Prostate gland (tissue), 2 donors: Measurements from ENCODE around the gene CHDH. TPM values are rescaled to one million over a fixed set of nuclear protein-coding genes. Genes with fewer than 3 reads are reported as not detected.

Experiments
- DNase-seq: peaks from one replicate; pipeline ENCODE4 v3.0.0-alpha.2; 2019; ENCODE audit warnings: low spot score
- H3K27ac ChIP-seq, 2 donors: fragments of 200-600 bp; sonication (generic); 2 replicates each; pipeline ENCODE4 v1.5.1; 2017 to 2019
- H3K27me3 ChIP-seq: fragments of 200-600 bp; sonication (generic); replicated peaks from 2 replicates; pipeline ENCODE4 v1.5.1; 2019; ENCODE audit not compliant: insufficient read depth
- H3K36me3 ChIP-seq, 2 donors: fragments of 200-600 bp; sonication (generic); 1 replicate in 1 of 2; 2 replicates in 1 of 2; pipeline versions ENCODE4 v1.5.1 to v1.8.1; 2017 to 2019
- H3K4me1 ChIP-seq: fragments of 200-600 bp; sonication (generic); replicated peaks from 2 replicates; pipeline ENCODE4 v1.5.1; 2019
- H3K4me3 ChIP-seq, 2 donors: fragments of 200-600 bp; sonication (generic); 2 replicates each; pipeline ENCODE4 v1.5.1; 2017 to 2019
- H3K9me3 ChIP-seq: fragments of 200-600 bp; sonication (generic); 2 replicates; pipeline ENCODE4 v1.5.1; 2017
- POLR2A ChIP-seq: fragments of 450-650 bp; IDR thresholded peaks from one replicate; pipeline ENCODE4 v1.6.1; 2016; ENCODE audit warnings: antibody characterized with exemption, mild to moderate bottlenecking
- POLR2AphosphoS5 ChIP-seq: sonication (generic); formaldehyde crosslinking; IDR thresholded peaks from one replicate; pipeline ENCODE4 v1.6.1; 2017; ENCODE audit warnings: antibody characterized with exemption
- WGBS: methylation state at CpG from one replicate; pipeline ENCODE4 v1.1.5; 2018; 5-methylcytosine and 5-hydroxymethylcytosine counted together
- intact Hi-C: fragments of 100-400 bp; cut with DNase I; formaldehyde crosslinking; loops from one replicate; pipeline ENCODE4 v1.14.2; 2022
- total RNA-seq, 2 donors: library from RNA; depleted of rRNA; stranded (reverse); fragments of >200 nt; gene quantifications; one replicate each; pipeline ENCODE4 v1.1.0, GENCODE V29; 2016
- TF ChIP-seq, protein P1 (sequence below), 4 experiments: fragments of 200-600 bp in 2 of 4; fragments of 450-650 bp in 2 of 4; sonication (generic) in 2 of 4; IDR thresholded peaks; 1 replicate in 3 of 4; 2 replicates in 1 of 4; pipeline ENCODE4 v1.5.1; 2016 to 2019; ENCODE audit warnings: antibody characterized with exemption in 4 of 4, mild to moderate bottlenecking in 2 of 4, moderate library complexity in 2 of 4

CHDH gene
- total RNA-seq, 2 donors from 2014 or later = 40.2 to 43.9 TPM

DNA sequence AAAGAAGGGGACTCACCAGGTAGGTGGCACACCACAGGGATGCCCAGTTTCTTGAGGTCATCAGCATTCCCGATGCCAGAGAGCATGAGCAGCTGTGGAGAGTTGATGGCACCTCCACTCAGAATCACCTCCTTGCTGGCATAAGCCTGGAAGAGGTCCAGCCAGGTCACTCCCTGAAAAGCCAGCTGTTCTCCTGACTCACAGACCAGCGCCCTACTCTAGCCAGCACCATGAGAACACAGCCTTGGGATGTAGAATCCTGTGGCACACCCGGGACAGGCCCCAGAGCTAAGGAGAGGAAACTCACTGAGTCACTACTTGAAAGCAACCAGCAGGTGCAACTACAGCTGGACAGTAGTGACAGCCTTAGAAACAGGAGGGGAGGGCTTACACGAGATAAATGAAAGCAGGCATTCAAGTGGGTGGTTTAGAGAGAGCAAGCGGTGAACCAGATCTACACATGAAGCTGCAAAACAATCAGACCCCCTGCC is 24.5 kb downstream of the CHDH start:
- H3K27me3 ChIP-seq = no peaks in the 10 kb centered on the region
- intact Hi-C loops = no loop called here
- TF ChIP-seq POLR2AphosphoS5 (no peak), POLR2A (no peak)
- TF ChIP-seq, protein P1, sequence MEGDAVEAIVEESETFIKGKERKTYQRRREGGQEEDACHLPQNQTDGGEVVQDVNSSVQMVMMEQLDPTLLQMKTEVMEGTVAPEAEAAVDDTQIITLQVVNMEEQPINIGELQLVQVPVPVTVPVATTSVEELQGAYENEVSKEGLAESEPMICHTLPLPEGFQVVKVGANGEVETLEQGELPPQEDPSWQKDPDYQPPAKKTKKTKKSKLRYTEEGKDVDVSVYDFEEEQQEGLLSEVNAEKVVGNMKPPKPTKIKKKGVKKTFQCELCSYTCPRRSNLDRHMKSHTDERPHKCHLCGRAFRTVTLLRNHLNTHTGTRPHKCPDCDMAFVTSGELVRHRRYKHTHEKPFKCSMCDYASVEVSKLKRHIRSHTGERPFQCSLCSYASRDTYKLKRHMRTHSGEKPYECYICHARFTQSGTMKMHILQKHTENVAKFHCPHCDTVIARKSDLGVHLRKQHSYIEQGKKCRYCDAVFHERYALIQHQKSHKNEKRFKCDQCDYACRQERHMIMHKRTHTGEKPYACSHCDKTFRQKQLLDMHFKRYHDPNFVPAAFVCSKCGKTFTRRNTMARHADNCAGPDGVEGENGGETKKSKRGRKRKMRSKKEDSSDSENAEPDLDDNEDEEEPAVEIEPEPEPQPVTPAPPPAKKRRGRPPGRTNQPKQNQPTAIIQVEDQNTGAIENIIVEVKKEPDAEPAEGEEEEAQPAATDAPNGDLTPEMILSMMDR (IDR thresholded peaks at IDR 0.05) = no peak

DNA sequence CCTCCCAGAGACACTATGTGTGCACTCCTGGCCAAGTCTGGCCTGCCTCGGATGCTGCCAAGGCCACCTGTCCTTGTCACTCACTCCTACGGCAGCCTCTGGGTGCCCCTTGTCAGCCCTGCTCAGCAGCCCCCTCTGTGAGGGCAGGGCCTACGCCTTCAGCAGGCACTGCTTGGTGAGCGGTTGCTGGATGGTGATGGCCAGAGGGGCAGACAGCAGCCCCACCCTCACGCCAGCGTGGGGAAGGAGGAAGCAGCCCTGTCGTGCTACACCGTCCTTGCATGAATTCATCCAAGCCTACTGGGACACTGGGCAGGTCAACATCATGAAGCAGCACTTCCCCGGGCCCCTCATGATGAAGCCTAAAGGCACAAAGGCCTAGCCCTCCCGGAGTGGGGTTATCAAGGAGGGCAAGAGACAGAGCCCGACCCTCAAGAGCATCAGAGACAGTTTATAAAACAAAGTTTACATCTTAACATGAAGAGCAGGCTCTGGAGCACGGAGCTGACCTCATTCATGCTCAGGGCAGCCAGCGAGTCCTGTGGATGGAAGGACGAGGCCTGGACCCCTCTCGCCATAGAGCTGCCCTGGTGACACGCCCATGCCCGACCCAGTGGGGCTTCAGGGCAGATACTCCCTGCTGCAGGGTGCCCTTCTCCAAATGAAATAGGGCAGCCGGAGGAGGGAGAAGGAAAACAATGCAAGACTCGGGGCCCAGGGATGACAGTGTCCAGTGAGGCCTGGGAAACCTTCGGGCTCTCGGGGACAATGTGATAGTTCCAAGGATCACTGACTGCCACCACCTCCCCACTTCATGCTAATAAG is 25.3 kb downstream of the CHDH start:
- intact Hi-C loops = no loop called here
- no peak overlapping the region for H3K4me3 ChIP-seq
- H3K36me3 ChIP-seq = peaks cover 0 to 10% of the 10 kb centered on the region in 2 donors
- H3K27ac ChIP-seq = no peak overlapping the region
- no peaks in the 10 kb centered on the region for H3K27me3 ChIP-seq
- DNase-seq = no peak
- 87% methylated on average over 21 of the region's 21 CpGs for WGBS
- no peaks in the 10 kb centered on the region for H3K4me1 ChIP-seq
- TF ChIP-seq, protein P1 (IDR thresholded peaks at IDR 0.05) = no peak
- TF ChIP-seq POLR2AphosphoS5 (no peak), POLR2A (no peak)
- H3K9me3 ChIP-seq = no peaks in the 10 kb centered on the region

More for the DNA sequence above, 24.5 kb downstream of the CHDH start:
- DNase-seq = no peak
- Histone ChIP-seq H3K36me3 (peaks cover 0 to 10% of the 10 kb centered on the region in 2 donors), H3K9me3 (no peaks in the 10 kb centered on the region), H3K4me3 (no peak overlapping the region), H3K4me1 (no peaks in the 10 kb centered on the region), H3K27ac (no peak overlapping the region)
- WGBS = 65% methylated on average over 5 of the region's 5 CpGs

DNA sequence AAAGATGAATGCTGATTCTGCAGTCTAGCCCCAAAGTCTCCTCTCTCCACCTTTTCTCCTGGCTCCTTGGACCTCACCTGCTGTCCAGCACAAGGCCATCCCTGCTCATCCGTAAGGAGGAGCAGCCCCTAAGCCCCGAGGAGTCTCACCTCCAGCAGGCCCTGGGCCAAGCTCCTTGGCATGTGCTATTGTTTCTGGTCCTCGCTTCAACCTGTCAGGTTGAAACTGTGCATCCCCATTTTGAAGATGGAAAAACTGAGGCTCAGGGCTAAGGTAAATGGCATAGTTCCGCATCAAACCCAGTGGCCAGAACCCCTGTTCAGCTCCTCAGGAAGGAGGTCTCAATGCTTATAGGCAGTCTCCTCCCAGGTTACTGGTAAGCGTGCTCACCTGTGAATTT is 26.1 kb downstream of the CHDH start:
- Histone ChIP-seq H3K27ac (no peak overlapping the region), H3K4me1 (no peaks in the 10 kb centered on the region), H3K36me3 (peaks cover 0 to 10% of the 10 kb centered on the region in 2 donors), H3K9me3 (no peaks in the 10 kb centered on the region), H3K27me3 (no peaks in the 10 kb centered on the region), H3K4me3 (no peak overlapping the region)
- no peak for DNase-seq
- intact Hi-C loops = no loop called here
- WGBS = 88% methylated on average over 5 of the region's 5 CpGs
- TF ChIP-seq POLR2A (no peak), POLR2AphosphoS5 (no peak)
- TF ChIP-seq, protein P1 (IDR thresholded peaks at IDR 0.05) = no peak

DNA sequence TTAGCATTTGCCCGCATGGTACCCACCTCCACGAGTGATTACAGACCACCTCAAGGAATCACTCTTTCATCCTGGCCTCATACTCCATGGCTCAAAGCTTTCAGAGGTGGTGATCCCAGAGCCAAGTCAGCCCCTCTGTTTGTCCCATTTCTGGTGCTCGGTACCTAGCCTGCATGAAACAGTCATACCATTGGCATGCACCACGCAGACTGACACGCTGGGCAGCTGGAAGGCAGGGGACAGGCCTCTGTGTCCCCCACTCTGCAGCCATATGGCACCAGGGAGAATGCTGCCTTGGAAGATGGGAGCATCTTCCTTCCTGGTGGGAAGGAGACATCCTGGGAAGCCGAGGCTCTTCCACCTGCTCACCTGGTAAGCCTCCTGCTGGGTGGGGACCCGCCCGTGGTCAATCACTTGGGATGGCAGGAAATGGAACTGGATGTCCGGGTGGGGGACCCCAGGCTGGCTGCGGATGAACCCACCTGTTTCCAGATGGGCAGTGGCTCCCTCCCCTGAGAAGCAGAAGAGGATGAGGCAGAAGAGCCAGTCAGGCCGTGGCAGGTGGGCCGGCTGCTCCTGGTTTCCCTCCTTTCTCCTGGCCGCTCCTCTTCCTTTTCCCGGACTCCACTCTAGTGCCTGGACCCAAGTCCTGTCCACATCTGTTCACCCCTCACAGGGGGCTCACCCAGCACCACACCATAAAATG is 26.9 kb downstream of the CHDH start:
- TF ChIP-seq POLR2AphosphoS5 = no peak
- no peak for TF ChIP-seq POLR2A
- TF ChIP-seq, protein P1 (IDR thresholded peaks at IDR 0.05) = no peak
- Histone ChIP-seq H3K27me3 (no peaks in the 10 kb centered on the region), H3K4me3 (no peak overlapping the region), H3K4me1 (no peaks in the 10 kb centered on the region), H3K9me3 (no peaks in the 10 kb centered on the region), H3K27ac (no peak overlapping the region), H3K36me3 (peaks cover 0 to 10% of the 10 kb centered on the region in 2 donors)
- 90% methylated on average over 14 of the region's 14 CpGs for WGBS
- DNase-seq = no peak
- intact Hi-C loops = no loop called here
